ENCODE results near the gene LENG8. TPM values are rescaled to one million over a fixed set of nuclear protein-coding genes. Genes with fewer than 3 reads are reported as not detected.

LENG8 gene
- total and polyA plus RNA-seq, 2 of the 13 experiments (the other 11 are each of a cell fraction or from before 2014, with no cell fraction given) = 14.3 to 41.9 TPM

- TF ChIP-seq RERE (CRISPR knock-in tag; IDR thresholded peaks at IDR 0.05; ENCODE audit: low read depth) (peak; percentile 28; the same call in 1 of the 2 replicates), ZNF124 (CRISPR knock-in tag; IDR thresholded peaks at IDR 0.05) (no peak), ZBTB7A (CRISPR knock-in tag; IDR thresholded peaks at IDR 0.05) (no peak), HNF1B (CRISPR knock-in tag; IDR thresholded peaks at IDR 0.05) (no peak), ZNF607 (CRISPR knock-in tag; IDR thresholded peaks at IDR 0.05; ENCODE audit: borderline replicate concordance) (no peak), KLF9 (CRISPR knock-in tag; IDR thresholded peaks at IDR 0.05; ENCODE audit: low read depth) (no peak), NR2F1 (CRISPR knock-in tag; IDR thresholded peaks at IDR 0.05) (no peak), SPEN (CRISPR knock-in tag; IDR thresholded peaks at IDR 0.05; ENCODE audit: low read depth) (no peak), THRA (CRISPR knock-in tag; IDR thresholded peaks at IDR 0.05; ENCODE audit: borderline replicate concordance) (no peak), JDP2 (CRISPR knock-in tag; IDR thresholded peaks at IDR 0.05; ENCODE audit: borderline replicate concordance) (no peak), ZHX2 (IDR thresholded peaks at IDR 0.05; ENCODE audit: low read depth) (no peak), ZHX2 (CRISPR knock-in tag; IDR thresholded peaks at IDR 0.05; ENCODE audit: borderline replicate concordance) (no peak), PCBP1 (IDR thresholded peaks at IDR 0.05; ENCODE audit: borderline replicate concordance, low read depth, low read length) (0 out of 2 replicates have a peak, but pooled peaks have one; percentile 38), ZNF616 (CRISPR knock-in tag; IDR thresholded peaks at IDR 0.05; ENCODE audit: low read depth) (no peak)
These were observed 28.4 kb upstream of the LENG8 start (continued) for GRCh38 chr19:54420383-54421168.

All from HepG2 (cell line).